K562 (cell line): ENCODE data around the gene COPB2. TPM values are rescaled to one million over a fixed set of nuclear protein-coding genes. Genes with fewer than 3 reads are reported as not detected.

Source experiments
- ADNP ChIP-seq: fragments of 200-800 bp; sonication (Bioruptor generic); IDR thresholded peaks from 2 replicates; pipeline ENCODE4 v1.6.1; 2016; ENCODE audit warnings: missing genetic modification characterization, missing compliant biosample characterization
- BRD4 ChIP-seq: fragments of 200-600 bp; sonication (generic); IDR thresholded peaks from 2 replicates; pipeline ENCODE4 v1.6.1; 2017; ENCODE audit warnings: inconsistent platforms
- CBFA2T3 ChIP-seq: fragments of 450-650 bp; IDR thresholded peaks from 2 replicates; pipeline ENCODE4 v1.6.1; 2017
- CCNT2 ChIP-seq: IDR thresholded peaks from 2 replicates; pipeline ENCODE4 v1.6.1; 2011; ENCODE audit warnings: borderline replicate concordance, low read depth, mild to moderate bottlenecking, moderate library complexity, mixed read lengths, low read length; ENCODE audit not compliant: insufficient read length; ENCODE audit errors: extremely low read depth
- DACH1 ChIP-seq: fragments of 450-650 bp; IDR thresholded peaks from 2 replicates; pipeline ENCODE4 v1.6.1; 2018; ENCODE audit not compliant: partially characterized antibody
- EGR1 ChIP-seq: fragments of 450-650 bp; conservative IDR thresholded peaks from 2 replicates; pipeline ENCODE4 v1.6.1; 2017; ENCODE audit warnings: mild to moderate bottlenecking
- EP400 ChIP-seq: fragments of 450-650 bp; IDR thresholded peaks from 2 replicates; pipeline ENCODE4 v1.6.1; 2017; ENCODE audit warnings: antibody characterized with exemption, mild to moderate bottlenecking, moderate library complexity
- HMG20B ChIP-seq: fragments of 250-450 bp; sonication (Bioruptor Pico); IDR thresholded peaks from 2 replicates; pipeline ENCODE4 v1.5.0; 2021; ENCODE audit warnings: mild to moderate bottlenecking
- JUND ChIP-seq, 2 experiments: IDR thresholded peaks; 2 replicates in 1 of 2; 3 replicates in 1 of 2; pipeline ENCODE4 v1.6.1; 2011; ENCODE audit warnings: borderline replicate concordance in 2 of 2, low read depth in 2 of 2, low read length in 2 of 2, improper control_type of control experiment in 1 of 2, missing biosample characterization in 1 of 2, missing genetic modification characterization in 1 of 2, missing genetic modification reagents in 1 of 2
- KAT7 ChIP-seq: sonication (generic); formaldehyde crosslinking; IDR thresholded peaks from 2 replicates; pipeline ENCODE4 v1.8.0; 2022; ENCODE audit warnings: missing genetic modification reagents, mild to moderate bottlenecking, borderline replicate concordance
- KLF13 ChIP-seq: fragments of 450-650 bp; IDR thresholded peaks from 2 replicates; pipeline ENCODE4 v1.6.1; 2016; ENCODE audit warnings: missing genetic modification characterization, low read depth, mild to moderate bottlenecking, missing compliant biosample characterization, moderate library complexity, borderline replicate concordance
- MBD2 ChIP-seq: sonication (generic); IDR thresholded peaks from 2 replicates; pipeline ENCODE4 v1.6.1; 2016; ENCODE audit warnings: low read depth, borderline replicate concordance
- MEF2D ChIP-seq: conservative IDR thresholded peaks from 2 replicates; pipeline ENCODE4 v1.6.1; 2016; ENCODE audit warnings: low read depth, missing genetic modification characterization, missing compliant biosample characterization
- SMARCA4 ChIP-seq: fragments of 450-650 bp; IDR thresholded peaks from 2 replicates; pipeline ENCODE4 v1.6.1; 2016
- YY1 ChIP-seq, 3 experiments: IDR thresholded peaks; 2 replicates each; pipeline ENCODE4 v1.6.1; 2011; ENCODE audit warnings: low read length in 2 of 3, mild to moderate bottlenecking in 2 of 3, moderate library complexity in 2 of 3, borderline replicate concordance in 1 of 3, control low read depth in 1 of 3, low read depth in 1 of 3; ENCODE audit not compliant: insufficient read depth in 3 of 3, insufficient replicate concordance in 2 of 3, control insufficient read depth in 1 of 3, insufficient read length in 1 of 3; ENCODE audit errors: extremely low read depth in 1 of 3
- ZFP30 ChIP-seq: fragments of 250-450 bp; sonication (Bioruptor Pico); IDR thresholded peaks from 2 replicates; pipeline ENCODE4 v1.8.0; 2022; ENCODE audit warnings: moderate library complexity, mild to moderate bottlenecking, inconsistent platforms, borderline replicate concordance
- ZNF184 ChIP-seq: sonication (generic); formaldehyde crosslinking; IDR thresholded peaks from 2 replicates; pipeline ENCODE4 v1.5.0; 2020; ENCODE audit warnings: missing genetic modification reagents
- ZNF274 ChIP-seq: IDR thresholded peaks from 2 replicates; pipeline ENCODE4 v1.6.1; 2011; ENCODE audit warnings: low read depth, mild to moderate bottlenecking, low read length, moderate library complexity, borderline replicate concordance
- ZNF589 ChIP-seq: fragments of 200-800 bp; sonication (Bioruptor generic); IDR thresholded peaks from 2 replicates; pipeline ENCODE4 v1.6.1; 2016; ENCODE audit warnings: low read depth, missing genetic modification characterization, missing compliant biosample characterization
- ZSCAN32 ChIP-seq: fragments of 450-650 bp; formaldehyde crosslinking; IDR thresholded peaks from 2 replicates; pipeline ENCODE4 v1.4.0; 2020; ENCODE audit warnings: mild to moderate bottlenecking, moderate library complexity
- polyA plus RNA-seq, 8 experiments: library from polyadenylated mRNA; depleted of rRNA in 4 of 8; stranded (reverse) in 5 of 8; unstranded in 3 of 8; fragments of >200 nt; fragmentation: Nextera tagmentation in 2 of 8; fragmentation: Illumina TruSeq in 1 of 8; extraction: Ambion mirVana in 2 of 8; extraction: Trizol in 1 of 8; gene quantifications; 2 replicates each; pipeline versions ENCODE4 v1.2.1 to v1.2.3, GENCODE V29; 2011 to 2014; ENCODE audit warnings: inconsistent platforms in 1 of 8, missing spikeins in 1 of 8
- total RNA-seq, 7 experiments: library from RNA; depleted of rRNA in 6 of 7; stranded (reverse); fragments of >200 nt in 6 of 7; fragmentation: Illumina TruSeq in 2 of 7; extraction: Trizol in 2 of 7; gene quantifications; 2 replicates each; pipeline versions ENCODE4 v1.2.1 to v1.2.3, GENCODE V29; 2011 to 2021; ENCODE audit warnings: low replicate concordance in 1 of 7
- TF ChIP-seq, protein P1 (sequence below): IDR thresholded peaks from 2 replicates; pipeline ENCODE4 v1.6.1; 2012; ENCODE audit warnings: low read depth, low read length, improper control_type of control experiment, borderline replicate concordance
- TF ChIP-seq, protein P2 (sequence below): sonication (generic); formaldehyde crosslinking; IDR thresholded peaks from 2 replicates; pipeline ENCODE4 v1.9.0; 2022; ENCODE audit warnings: mild to moderate bottlenecking, missing genetic modification reagents
- TF ChIP-seq, protein P3 (sequence below): fragments of 450-650 bp; formaldehyde crosslinking; IDR thresholded peaks from 2 replicates; pipeline ENCODE4 v1.4.0; 2020; ENCODE audit warnings: mild to moderate bottlenecking, moderate library complexity

COPB2 gene
- total and polyA plus RNA-seq, 9 of the 15 experiments (the other 6 are each of a cell fraction or from before 2014, with no cell fraction given) = 64.3 to 189 (median 130) TPM

- TF ChIP-seq ZSCAN32 = no peak
- TF ChIP-seq, protein P1, sequence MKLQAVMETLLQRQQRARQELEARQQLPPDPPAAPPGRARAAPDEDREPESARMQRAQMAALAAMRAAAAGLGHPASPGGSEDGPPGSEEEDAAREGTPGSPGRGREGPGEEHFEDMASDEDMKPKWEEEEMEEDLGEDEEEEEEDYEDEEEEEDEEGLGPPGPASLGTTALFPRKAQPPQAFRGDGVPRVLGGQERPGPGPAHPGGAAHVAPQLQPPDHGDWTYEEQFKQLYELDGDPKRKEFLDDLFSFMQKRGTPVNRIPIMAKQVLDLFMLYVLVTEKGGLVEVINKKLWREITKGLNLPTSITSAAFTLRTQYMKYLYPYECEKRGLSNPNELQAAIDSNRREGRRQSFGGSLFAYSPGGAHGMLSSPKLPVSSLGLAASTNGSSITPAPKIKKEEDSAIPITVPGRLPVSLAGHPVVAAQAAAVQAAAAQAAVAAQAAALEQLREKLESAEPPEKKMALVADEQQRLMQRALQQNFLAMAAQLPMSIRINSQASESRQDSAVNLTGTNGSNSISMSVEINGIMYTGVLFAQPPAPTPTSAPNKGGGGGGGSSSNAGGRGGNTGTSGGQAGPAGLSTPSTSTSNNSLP = 0 out of 2 replicates have a peak, but pooled peaks have one; percentile 37
- peak; percentile 98 for TF ChIP-seq SMARCA4
- peak; percentile 68; the same call in 1 of the 2 replicates for TF ChIP-seq ADNP (tag)
- no peak for TF ChIP-seq HMG20B (CRISPR knock-in tag)
- TF ChIP-seq KAT7 (CRISPR knock-in tag) = no peak
- no peak for TF ChIP-seq DACH1
- TF ChIP-seq CCNT2 = peak; percentile 78
- TF ChIP-seq YY1 (IDR thresholded peaks at IDR 0.05; ENCODE audit: borderline replicate concordance in 1 of 3, control insufficient read depth in 1 of 3, extremely low read depth in 1 of 3, insufficient read depth in 3 of 3, insufficient read length in 1 of 3, insufficient replicate concordance in 2 of 3, low read depth in 1 of 3, low read length in 2 of 3) = peak in 1 of 3 experiments; percentile 26
- 0 out of 2 replicates have a peak, but pooled peaks have one; percentile 35 for TF ChIP-seq MBD2
- no peak for TF ChIP-seq BRD4
- TF ChIP-seq, protein P2, sequence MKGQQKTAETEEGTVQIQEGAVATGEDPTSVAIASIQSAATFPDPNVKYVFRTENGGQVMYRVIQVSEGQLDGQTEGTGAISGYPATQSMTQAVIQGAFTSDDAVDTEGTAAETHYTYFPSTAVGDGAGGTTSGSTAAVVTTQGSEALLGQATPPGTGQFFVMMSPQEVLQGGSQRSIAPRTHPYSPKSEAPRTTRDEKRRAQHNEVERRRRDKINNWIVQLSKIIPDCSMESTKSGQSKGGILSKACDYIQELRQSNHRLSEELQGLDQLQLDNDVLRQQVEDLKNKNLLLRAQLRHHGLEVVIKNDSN (CRISPR knock-in tag) = peak; percentile 83
- TF ChIP-seq MEF2D (tag) = 0 out of 2 replicates have a peak, but pooled peaks have one; percentile 23
- peak; percentile 99 for TF ChIP-seq JUND (IDR thresholded peaks at IDR 0.05; ENCODE audit: borderline replicate concordance, low read depth, low read length)
- peak; percentile 97; the same call in 2 of the 3 replicates for TF ChIP-seq JUND (tag; IDR thresholded peaks at IDR 0.05; ENCODE audit: borderline replicate concordance, low read depth, low read length)
- TF ChIP-seq ZNF274 = no peak
- peak; percentile 54 for TF ChIP-seq EP400
- TF ChIP-seq ZNF184 (CRISPR knock-in tag) = no peak
- no peak for TF ChIP-seq KLF13 (tag)
- TF ChIP-seq, protein P3, sequence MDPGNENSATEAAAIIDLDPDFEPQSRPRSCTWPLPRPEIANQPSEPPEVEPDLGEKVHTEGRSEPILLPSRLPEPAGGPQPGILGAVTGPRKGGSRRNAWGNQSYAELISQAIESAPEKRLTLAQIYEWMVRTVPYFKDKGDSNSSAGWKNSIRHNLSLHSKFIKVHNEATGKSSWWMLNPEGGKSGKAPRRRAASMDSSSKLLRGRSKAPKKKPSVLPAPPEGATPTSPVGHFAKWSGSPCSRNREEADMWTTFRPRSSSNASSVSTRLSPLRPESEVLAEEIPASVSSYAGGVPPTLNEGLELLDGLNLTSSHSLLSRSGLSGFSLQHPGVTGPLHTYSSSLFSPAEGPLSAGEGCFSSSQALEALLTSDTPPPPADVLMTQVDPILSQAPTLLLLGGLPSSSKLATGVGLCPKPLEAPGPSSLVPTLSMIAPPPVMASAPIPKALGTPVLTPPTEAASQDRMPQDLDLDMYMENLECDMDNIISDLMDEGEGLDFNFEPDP (CRISPR knock-in tag) = no peak
- peak; percentile 39; the same call in 1 of the 2 replicates for TF ChIP-seq ZNF589
- TF ChIP-seq CBFA2T3 = peak; percentile 80
- TF ChIP-seq EGR1 = peak; percentile 97
- no peak for TF ChIP-seq ZFP30 (CRISPR knock-in tag)
Observed at GRCh38 chr3:139339219-139339906, 50.1 kb downstream of the COPB2 start (continued).
